Endodermal cell (in vitro differentiated cells): Measurements from ENCODE around the gene ABHD16B. TPM values are rescaled to one million over a fixed set of nuclear protein-coding genes. Genes with fewer than 3 reads are reported as not detected.
A peak's percentile ranks its signal among the peaks of the same experiment; 100 is the strongest.

Experiments
- DNase-seq: peaks from one replicate; pipeline ENCODE4 v3.0.0-alpha.2; 2017
- H3K27ac ChIP-seq: 2 replicates; pipeline ENCODE4 v1.5.1; 2013; ENCODE audit warnings: mild to moderate bottlenecking, low read depth, low read length, moderate library complexity
- H3K27me3 ChIP-seq: 2 replicates; pipeline ENCODE4 v1.6.1; 2013; ENCODE audit warnings: mild to moderate bottlenecking, low read length, moderate library complexity; ENCODE audit not compliant: insufficient read depth, control insufficient read depth, poor library complexity, severe bottlenecking
- H3K36me3 ChIP-seq: 2 replicates; pipeline ENCODE4 v1.7.0; 2013; ENCODE audit warnings: mild to moderate bottlenecking, low read length, moderate library complexity; ENCODE audit not compliant: control insufficient read depth, insufficient read depth
- H3K4me1 ChIP-seq: one replicate; pipeline ENCODE4 v1.7.0; 2013; ENCODE audit warnings: low read length; ENCODE audit not compliant: control insufficient read depth, insufficient read depth
- H3K4me3 ChIP-seq: 2 replicates; pipeline ENCODE4 v1.5.1; 2013; ENCODE audit warnings: mild to moderate bottlenecking, low read length, moderate library complexity
- H3K9ac ChIP-seq: 2 replicates; pipeline ENCODE4 v1.6.1; 2013; ENCODE audit warnings: mild to moderate bottlenecking, low read length, moderate library complexity; ENCODE audit not compliant: poor library complexity, severe bottlenecking; ENCODE audit errors: extremely low read depth
- H3K9me3 ChIP-seq: 2 replicates; pipeline ENCODE4 v1.6.1; 2013; ENCODE audit warnings: mild to moderate bottlenecking, low read length, moderate library complexity; ENCODE audit not compliant: control insufficient read depth
- H3K27ac Mint-ChIP-seq: 2 replicates; pipeline ENCODE4 v1.8.0; 2020; ENCODE audit warnings: mixed read lengths
- H3K27me3 Mint-ChIP-seq: 2 replicates; pipeline ENCODE4 v1.8.0; 2021; ENCODE audit warnings: mild to moderate bottlenecking, mixed read lengths; ENCODE audit not compliant: insufficient read depth
- H3K36me3 Mint-ChIP-seq: 2 replicates; pipeline ENCODE4 v1.8.0; 2020; ENCODE audit warnings: low read depth, mixed read lengths
- H3K4me1 Mint-ChIP-seq: 2 replicates; pipeline ENCODE4 v1.8.0; 2020; ENCODE audit warnings: mixed read lengths
- H3K4me3 Mint-ChIP-seq: 2 replicates; pipeline ENCODE4 v1.8.0; 2020; ENCODE audit warnings: mild to moderate bottlenecking, moderate library complexity, mixed read lengths
- H3K9me3 Mint-ChIP-seq: 2 replicates; pipeline ENCODE4 v1.8.0; 2020; ENCODE audit warnings: mild to moderate bottlenecking, mixed read lengths
- WGBS, 2 experiments: methylation state at CpG; one replicate each; pipeline versions ENCODE4 v1.1.5 to v1.1.7; 2013; ENCODE audit warnings: missing lambda C conversion rate in 2 of 2, mixed read lengths in 1 of 2; ENCODE audit not compliant: insufficient coverage in 1 of 2, insufficient read length in 1 of 2; 5-methylcytosine and 5-hydroxymethylcytosine counted together
- total RNA-seq, 2 donors: library from RNA; stranded (reverse); fragmentation: NEBNext Ultra II Directional in 1 of 2; extraction: Animal tissue kit (Norgen Biotek cat#: 25700) in 1 of 2; gene quantifications; 2 replicates in 1 of 2; 3 replicates in 1 of 2; pipeline ENCODE4 v1.2.1, GENCODE V29; 2021
- TF ChIP-seq, protein P1 (sequence below): fragments of 200-600 bp; sonication (generic); conservative IDR thresholded peaks from 2 replicates; pipeline ENCODE4 v1.5.0; 2021; ENCODE audit warnings: antibody characterized with exemption, mild to moderate bottlenecking

Gene ABHD16B
- total RNA-seq, 2 donors from 2014 or later, result not detected

DNA sequence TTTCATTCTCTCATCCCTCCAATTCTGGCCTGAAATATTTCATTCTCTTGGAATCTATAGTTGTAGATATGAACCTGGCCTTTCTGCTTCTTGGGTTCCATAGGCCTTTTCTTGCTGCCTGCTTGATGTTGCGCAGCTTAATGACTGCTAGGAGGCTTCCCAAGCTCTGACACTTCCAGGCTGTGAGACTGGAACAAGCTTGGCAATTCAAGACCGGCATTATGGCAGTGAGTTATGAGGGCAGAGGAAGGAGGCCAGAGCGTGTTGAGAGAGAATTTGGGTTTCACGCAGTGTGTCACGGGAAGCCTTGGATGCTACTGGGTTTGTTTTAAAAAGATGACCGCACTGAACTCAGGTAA is 32.7 kb downstream of the ABHD16B start:
- H3K9me3 ChIP-seq, result no peaks in the 10 kb centered on the region
- no peak overlapping the region for H3K27ac ChIP-seq
- H3K9ac ChIP-seq, result no peak overlapping the region
- Mint-ChIP-seq H3K27ac (no peak overlapping the region), H3K4me3 (peak overlapping the region; percentile 67), H3K4me1 (peaks cover 30% of the 10 kb centered on the region), H3K27me3 (peaks cover 23% of the 10 kb centered on the region), H3K36me3 (peaks cover 31% of the 10 kb centered on the region), H3K9me3 (no peaks in the 10 kb centered on the region)
- WGBS, 2 experiments, result 49 to 51% methylated on average over 6 of the region's 6 CpGs
- H3K4me3 ChIP-seq, result peak overlapping the region; percentile 77
- peaks cover 20% of the 10 kb centered on the region for H3K27me3 ChIP-seq
- peaks cover 27% of the 10 kb centered on the region for H3K36me3 ChIP-seq
- no peak for DNase-seq
- TF ChIP-seq, protein P1, sequence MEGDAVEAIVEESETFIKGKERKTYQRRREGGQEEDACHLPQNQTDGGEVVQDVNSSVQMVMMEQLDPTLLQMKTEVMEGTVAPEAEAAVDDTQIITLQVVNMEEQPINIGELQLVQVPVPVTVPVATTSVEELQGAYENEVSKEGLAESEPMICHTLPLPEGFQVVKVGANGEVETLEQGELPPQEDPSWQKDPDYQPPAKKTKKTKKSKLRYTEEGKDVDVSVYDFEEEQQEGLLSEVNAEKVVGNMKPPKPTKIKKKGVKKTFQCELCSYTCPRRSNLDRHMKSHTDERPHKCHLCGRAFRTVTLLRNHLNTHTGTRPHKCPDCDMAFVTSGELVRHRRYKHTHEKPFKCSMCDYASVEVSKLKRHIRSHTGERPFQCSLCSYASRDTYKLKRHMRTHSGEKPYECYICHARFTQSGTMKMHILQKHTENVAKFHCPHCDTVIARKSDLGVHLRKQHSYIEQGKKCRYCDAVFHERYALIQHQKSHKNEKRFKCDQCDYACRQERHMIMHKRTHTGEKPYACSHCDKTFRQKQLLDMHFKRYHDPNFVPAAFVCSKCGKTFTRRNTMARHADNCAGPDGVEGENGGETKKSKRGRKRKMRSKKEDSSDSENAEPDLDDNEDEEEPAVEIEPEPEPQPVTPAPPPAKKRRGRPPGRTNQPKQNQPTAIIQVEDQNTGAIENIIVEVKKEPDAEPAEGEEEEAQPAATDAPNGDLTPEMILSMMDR, result no peak
- peaks cover 6% of the 10 kb centered on the region for H3K4me1 ChIP-seq

DNA sequence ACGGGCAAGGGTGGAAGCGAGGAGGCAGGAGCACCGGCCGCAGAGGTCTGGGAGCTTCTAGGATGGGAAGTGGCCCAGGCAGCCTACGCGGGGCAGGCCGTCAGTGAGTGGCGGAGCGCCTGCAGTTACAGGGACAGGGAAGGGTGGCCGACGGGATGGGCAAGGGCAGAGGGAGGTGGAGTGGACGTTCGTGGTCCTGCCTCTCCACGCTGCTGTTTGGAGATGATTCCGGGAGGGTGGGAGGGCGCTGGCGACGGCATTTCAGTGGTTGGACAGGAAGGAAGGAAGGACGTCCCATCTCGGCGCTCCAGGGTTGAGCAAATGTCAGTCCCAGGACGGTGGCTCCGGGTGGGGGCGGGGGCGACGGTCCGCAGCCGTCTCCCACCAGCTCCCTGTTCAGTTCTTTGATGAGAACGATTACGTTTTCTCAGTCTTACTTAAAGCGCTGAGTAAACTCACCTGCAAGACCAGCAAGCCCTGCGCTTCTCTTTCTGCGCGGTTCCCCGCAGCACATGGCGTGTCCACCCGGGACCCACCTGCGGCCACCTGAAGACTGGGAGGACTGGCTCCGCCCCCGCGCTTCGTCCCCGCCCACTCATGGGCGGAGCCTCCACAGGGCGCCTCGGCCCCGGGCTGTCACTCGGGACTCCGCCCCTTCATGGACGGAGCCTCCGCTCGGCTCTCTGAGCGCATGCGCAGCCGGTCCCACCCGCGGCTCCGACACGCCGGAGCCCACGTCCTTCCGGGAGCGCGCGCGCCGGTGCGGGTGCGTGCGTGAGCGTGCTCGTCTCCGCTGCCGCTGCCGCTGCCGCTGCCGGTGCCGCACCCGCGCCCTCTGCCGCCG is 33.3 kb downstream of the ABHD16B start, which contains the start of gene DNAJC5:
Gene DNAJC5 (plus strand): TSS at position 769 of the 844 bp plus-strand sequence. CDS start 33,220 bp downstream, outside the sequence.
- peaks cover 35% of the 10 kb centered on the region for H3K36me3 Mint-ChIP-seq
- H3K9ac ChIP-seq, result peak within 1 kb of the TSS; percentile 86
- no peaks in the 10 kb centered on the region for H3K9me3 Mint-ChIP-seq
- peaks cover 33% of the 10 kb centered on the region for H3K4me1 Mint-ChIP-seq
- H3K36me3 ChIP-seq, result peaks cover 23% of the 10 kb centered on the region
- H3K9me3 ChIP-seq, result no peaks in the 10 kb centered on the region
- peaks cover 20% of the 10 kb centered on the region for H3K27me3 ChIP-seq
- DNase-seq, result peak; percentile 98
- H3K4me3 ChIP-seq, result peak within 1 kb of the TSS; percentile 93
- peak within 1 kb of the TSS; percentile 67 for H3K4me3 Mint-ChIP-seq
- peaks cover 7% of the 10 kb centered on the region for H3K4me1 ChIP-seq
- H3K27me3 Mint-ChIP-seq, result peaks cover 27% of the 10 kb centered on the region
- peak within 1 kb of the TSS; percentile 71 for H3K27ac Mint-ChIP-seq
- TF ChIP-seq, protein P1, result no peak
- WGBS, 2 experiments, result 3 to 4% methylated on average over 37 to 82 of the region's 82 CpGs
- no peak within 1 kb of the TSS for H3K27ac ChIP-seq

DNA sequence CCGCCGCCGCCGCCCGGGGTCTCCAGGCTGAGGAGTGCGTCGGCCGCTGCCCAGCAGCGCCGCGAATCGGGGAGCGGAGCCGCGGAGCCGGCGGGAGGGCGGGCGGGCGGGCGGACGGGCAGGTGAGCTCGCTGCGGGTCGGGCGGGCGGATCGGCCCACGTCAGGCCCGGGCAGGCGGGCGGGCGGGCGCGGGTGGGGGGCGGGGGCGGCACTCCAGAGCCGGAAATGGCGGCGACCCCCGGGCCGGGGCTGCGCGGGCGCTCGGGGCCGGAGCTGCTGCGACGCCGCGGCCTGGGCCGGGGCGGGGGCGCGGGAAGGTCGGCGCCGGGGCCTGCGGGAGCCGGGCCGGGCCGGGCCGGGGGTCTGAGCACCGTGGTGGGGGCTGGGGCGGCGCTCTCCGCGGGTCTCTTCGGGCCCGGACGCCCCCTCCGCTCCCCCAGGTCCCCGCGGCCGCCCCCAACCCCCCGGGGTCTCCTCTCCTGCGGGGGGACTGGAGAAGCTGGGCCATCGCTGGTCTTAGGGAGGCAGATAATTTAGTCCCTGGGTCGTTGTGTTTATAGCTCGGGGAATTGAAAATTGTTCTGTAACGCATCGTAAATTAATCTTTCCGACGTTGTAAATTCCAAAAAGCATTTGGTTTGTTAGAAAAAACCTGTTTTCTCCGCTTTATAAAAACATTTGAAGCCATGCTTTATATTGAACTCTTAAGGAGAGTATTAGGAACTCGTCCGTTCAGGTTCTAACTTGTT is 34.1 kb downstream of the ABHD16B start:
- Histone ChIP-seq H3K4me3 (peak overlapping the region; percentile 93), H3K4me1 (peaks cover 7% of the 10 kb centered on the region), H3K9me3 (no peaks in the 10 kb centered on the region), H3K9ac (peak overlapping the region; percentile 86), H3K36me3 (peaks cover 15% of the 10 kb centered on the region), H3K27me3 (peaks cover 26% of the 10 kb centered on the region), H3K27ac (no peak overlapping the region)
- no peak for DNase-seq
- peaks cover 33% of the 10 kb centered on the region for H3K4me1 Mint-ChIP-seq
- peak overlapping the region; percentile 67 for H3K4me3 Mint-ChIP-seq
- H3K27me3 Mint-ChIP-seq, result peaks cover 32% of the 10 kb centered on the region
- 1 to 3% methylated on average over 21 to 76 of the region's 87 CpGs for WGBS, 2 experiments
- TF ChIP-seq, protein P1, result no peak
- H3K27ac Mint-ChIP-seq, result peak overlapping the region; percentile 71
- H3K36me3 Mint-ChIP-seq, result peaks cover 28% of the 10 kb centered on the region
- H3K9me3 Mint-ChIP-seq, result no peaks in the 10 kb centered on the region
